ENCODE data around the gene DEGS2. TPM values are rescaled to one million over a fixed set of nuclear protein-coding genes. Genes with fewer than 3 reads are reported as not detected.

The DEGS2 gene
- total and polyA plus RNA-seq, 2 experiments from 2014 or later = 0.63 to 2.2 TPM

- Mint-ChIP-seq H3K36me3 (ENCODE audit: low read depth) (no peaks in the 10 kb centered on the region), H3K9me3 (no peaks in the 10 kb centered on the region; the same call in 2 of the 3 replicates), H3K27me3 (ENCODE audit: insufficient read depth, low read depth, poor library complexity) (peaks cover 29% of the 10 kb centered on the region), H3K4me1 (peaks cover 10% of the 10 kb centered on the region), H3K27ac (no peak overlapping the region), H3K4me3 (peak overlapping the region; percentile 50)
- no peaks in the 10 kb centered on the region for H3K79me2 ChIP-seq (replicated peaks; ENCODE audit: insufficient read depth)
- DNase-seq (ENCODE audit: low spot score) (peak; percentile 73), ATAC-seq (peak; percentile 94)
- peaks cover 36% of the 10 kb centered on the region for H3K27me3 ChIP-seq (ENCODE audit: insufficient read depth)
- peak overlapping the region; percentile 75 for H2AFZ ChIP-seq
- no peaks in the 10 kb centered on the region for H3K4me1 ChIP-seq (ENCODE audit: insufficient read depth)
- H4K20me1 ChIP-seq (replicated peaks; ENCODE audit: insufficient read depth) = no peaks in the 10 kb centered on the region
- peaks cover 14% of the 10 kb centered on the region; the same call in 1 of the 2 replicates for H3F3A ChIP-seq (replicated peaks; ENCODE audit: low read depth)
- peak overlapping the region; percentile 75 for H3K4me2 ChIP-seq
- TF ChIP-seq ETS1 (IDR thresholded peaks at IDR 0.05) (no peak), CTCF (conservative IDR thresholded peaks at IDR 0.05; ENCODE audit: low read depth in 2 of 2) (0 out of 4 replicates have a peak, but pooled peaks of 1 of the 2 experiments have one; percentile 10), EZH2phosphoT487 (IDR thresholded peaks at IDR 0.05; ENCODE audit: unreplicated experiment) (no peak)
- H3K9me2 ChIP-seq (ENCODE audit: insufficient read depth) = no peaks in the 10 kb centered on the region
- H3K27ac ChIP-seq (ENCODE audit: low read depth) = no peak overlapping the region
- H3K4me3 ChIP-seq = peak overlapping the region; percentile 55
- no peaks in the 10 kb centered on the region for H3K36me3 ChIP-seq (ENCODE audit: insufficient read depth)
Measured at GRCh38 chr14:100165376-100165775, 5.9 kb upstream of the DEGS2 start.

GRCh38 chr14:100160534-100160916 lies 1.1 kb upstream of the DEGS2 start:
- no peaks in the 10 kb centered on the region for H3K9me2 ChIP-seq (ENCODE audit: insufficient read depth)
- H3K4me2 ChIP-seq = no peak overlapping the region; the same call in 1 of the 2 replicates
- Mint-ChIP-seq H3K27me3 (ENCODE audit: insufficient read depth, low read depth, poor library complexity) (peaks cover 54% of the 10 kb centered on the region), H3K4me3 (peak overlapping the region; percentile 68; the same call in 1 of the 3 replicates), H3K27ac (no peak overlapping the region), H3K9me3 (no peaks in the 10 kb centered on the region), H3K36me3 (ENCODE audit: low read depth) (no peaks in the 10 kb centered on the region), H3K4me1 (peaks cover 7% of the 10 kb centered on the region)
- H3K27me3 ChIP-seq (ENCODE audit: insufficient read depth) = peaks cover 62% of the 10 kb centered on the region
- H3K4me1 ChIP-seq (ENCODE audit: insufficient read depth) = no peaks in the 10 kb centered on the region
- H4K20me1 ChIP-seq (replicated peaks; ENCODE audit: insufficient read depth) = no peaks in the 10 kb centered on the region; the same call in 1 of the 2 replicates
- no peaks in the 10 kb centered on the region for H3K79me2 ChIP-seq (replicated peaks; ENCODE audit: insufficient read depth)
- ATAC-seq (no peak), DNase-seq (ENCODE audit: low spot score) (no peak)
- no peak overlapping the region for H3K4me3 ChIP-seq
- no peak overlapping the region for H2AFZ ChIP-seq
- H3K36me3 ChIP-seq (ENCODE audit: insufficient read depth) = no peaks in the 10 kb centered on the region
- no peak overlapping the region for H3K27ac ChIP-seq (ENCODE audit: low read depth)
- peaks cover 7% of the 10 kb centered on the region; the same call in 1 of the 2 replicates for H3F3A ChIP-seq (replicated peaks; ENCODE audit: low read depth)
- TF ChIP-seq CREB1 (CRISPR knock-in tag; IDR thresholded peaks at IDR 0.05; ENCODE audit: low read depth) (no peak), CTCF (conservative IDR thresholded peaks at IDR 0.05; ENCODE audit: low read depth in 2 of 2) (no peak), POLR2AphosphoS5 (IDR thresholded peaks at IDR 0.05; ENCODE audit: low read depth) (no peak), EZH2 (IDR thresholded peaks at IDR 0.05; ENCODE audit: low read depth, unreplicated experiment) (no peak), ZNF331 (CRISPR knock-in tag; IDR thresholded peaks at IDR 0.05; ENCODE audit: low read depth) (no peak), ETS1 (IDR thresholded peaks at IDR 0.05) (no peak), STAT1 (IDR thresholded peaks at IDR 0.05; ENCODE audit: unreplicated experiment) (no peak)
